Keratinocyte (primary cell): ENCODE data around the gene TACC3. TPM values are rescaled to one million over a fixed set of nuclear protein-coding genes. Genes with fewer than 3 reads are reported as not detected.

ENCODE experiments used
- DNase-seq: peaks from one replicate; pipeline ENCODE4 v3.0.0-alpha.2; 2011; ENCODE audit warnings: low read depth, missing footprints, low spot score
- FAIRE-seq: peaks from 2 replicates; lab custom pipeline; 2011; peaks lifted over from hg19 to GRCh38; lab: Jason Lieb, UNC
- H2AFZ ChIP-seq: 2 replicates; pipeline ENCODE4 v1.6.0; 2012; ENCODE audit warnings: low read length, control low read depth, inconsistent platforms; ENCODE audit not compliant: control insufficient read depth
- H3K27ac ChIP-seq: 2 replicates; pipeline ENCODE4 v1.5.1; 2011; ENCODE audit warnings: low read length; ENCODE audit not compliant: control insufficient read depth, insufficient read depth
- H3K27me3 ChIP-seq: 3 replicates; pipeline ENCODE4 v1.6.0; 2011; ENCODE audit warnings: low read length; ENCODE audit not compliant: control insufficient read depth, insufficient read depth; ENCODE audit errors: extremely low read depth
- H3K36me3 ChIP-seq, 2 experiments: 2 replicates in 1 of 2; 3 replicates in 1 of 2; pipeline ENCODE4 v1.5.1; 2011; ENCODE audit warnings: low read length in 2 of 2, mild to moderate bottlenecking in 1 of 2; ENCODE audit not compliant: control insufficient read depth in 2 of 2, insufficient read depth in 2 of 2; ENCODE audit errors: extremely low read depth in 1 of 2
- H3K4me1 ChIP-seq: 3 replicates; pipeline ENCODE4 v1.5.1; 2011; ENCODE audit warnings: low read length; ENCODE audit not compliant: control insufficient read depth, insufficient read depth; ENCODE audit errors: extremely low read depth
- H3K4me2 ChIP-seq: 3 replicates; pipeline ENCODE4 v1.6.0; 2011; ENCODE audit warnings: low read depth, low read length; ENCODE audit not compliant: control insufficient read depth, insufficient read depth; ENCODE audit errors: extremely low read depth
- H3K4me3 ChIP-seq, 3 experiments: fragments of 200-600 bp in 1 of 3; sonication (generic) in 1 of 3; 2 replicates in 2 of 3; 3 replicates in 1 of 3; pipeline ENCODE4 v1.5.1; 2011 to 2016; ENCODE audit warnings: low read length in 3 of 3, mild to moderate bottlenecking in 3 of 3, control low read depth in 2 of 3, inconsistent platforms in 1 of 3, low read depth in 1 of 3, mixed read lengths in 1 of 3, mixed run types in 1 of 3, moderate library complexity in 1 of 3; ENCODE audit not compliant: control insufficient read depth in 2 of 3, insufficient read depth in 2 of 3; ENCODE audit errors: extremely low read depth in 1 of 3
- H3K79me2 ChIP-seq: 2 replicates; pipeline ENCODE4 v1.6.0; 2012; ENCODE audit warnings: low read length; ENCODE audit not compliant: control insufficient read depth, insufficient read depth
- H3K9ac ChIP-seq: 3 replicates; pipeline ENCODE4 v1.6.0; 2011; ENCODE audit warnings: low read length; ENCODE audit not compliant: control insufficient read depth, insufficient read depth; ENCODE audit errors: extremely low read depth
- H3K9me1 ChIP-seq: 3 replicates; pipeline ENCODE4 v1.6.0; 2011; ENCODE audit warnings: low read length; ENCODE audit not compliant: control insufficient read depth, insufficient read depth; ENCODE audit errors: extremely low read depth
- H3K9me3 ChIP-seq: 2 replicates; pipeline ENCODE4 v1.5.1; 2012; ENCODE audit warnings: low read depth, low read length; ENCODE audit not compliant: control insufficient read depth
- H4K20me1 ChIP-seq: 3 replicates; pipeline ENCODE4 v1.6.0; 2011; ENCODE audit warnings: low read length; ENCODE audit not compliant: control insufficient read depth, insufficient read depth; ENCODE audit errors: extremely low read depth
- CTCF ChIP-seq, 3 experiments: IDR thresholded peaks in 1 of 3; conservative IDR thresholded peaks in 1 of 3; optimal IDR thresholded peaks in 1 of 3; 2 replicates in 2 of 3; 3 replicates in 1 of 3; pipeline versions ENCODE3 to v1.5.1; 2011; ENCODE audit warnings: low read length in 3 of 3, mild to moderate bottlenecking in 3 of 3, moderate library complexity in 2 of 3, control low read depth in 1 of 3, inconsistent platforms in 1 of 3; ENCODE audit not compliant: insufficient read depth in 2 of 3; ENCODE audit errors: extremely low read depth in 1 of 3
- EZH2 ChIP-seq: IDR thresholded peaks from one replicate; pipeline ENCODE4 v1.6.1; 2012; ENCODE audit warnings: inconsistent platforms, mild to moderate bottlenecking, low read length, moderate library complexity
- dilution Hi-C: fragments of 300-500 bp; cut with MboI; formaldehyde crosslinking; loops from one replicate; pipeline ENCODE4 v1.7.0; 2020; ENCODE audit warnings: low sequenced_read_pairs; ENCODE audit not compliant: extremely low pct_ligation_motif_present
- polyA plus RNA-seq, 5 experiments: library from polyadenylated mRNA; depleted of rRNA in 3 of 5; stranded (reverse) in 3 of 5; stranded (forward) in 1 of 5; unstranded in 1 of 5; fragments of >200 nt; gene quantifications; 1 replicate in 1 of 5; 2 replicates in 3 of 5; 3 replicates in 1 of 5; pipeline versions ENCODE4 v1.2.1 to v1.2.3, GENCODE V29; 2011 to 2012; ENCODE audit warnings: missing spikeins in 2 of 5, low read depth in 1 of 5, low replicate concordance in 1 of 5

The TACC3 gene
- polyA plus RNA-seq, 1 donor (not counting 4 experiments of a cell fraction or from before 2014, with no cell fraction given): 19.1 TPM

- H3K27ac ChIP-seq: no peak overlapping the region
- dilution Hi-C loops: no loop called here
- no peaks in the 10 kb centered on the region for H3K27me3 ChIP-seq
- H3K79me2 ChIP-seq: no peaks in the 10 kb centered on the region
- H3K4me1 ChIP-seq: peaks cover 54% of the 10 kb centered on the region
- FAIRE-seq (peak; percentile 71), DNase-seq (peak; percentile 49)
- H3K9ac ChIP-seq: peak overlapping the region; percentile 9
- H3K9me3 ChIP-seq: no peaks in the 10 kb centered on the region
- no peak for TF ChIP-seq EZH2
- TF ChIP-seq CTCF (optimal IDR thresholded peaks at IDR 0.05 in 1 of 3, IDR thresholded peaks at IDR 0.05 in 1 of 3, conservative IDR thresholded peaks at IDR 0.05 in 1 of 3; ENCODE audit: extremely low read depth in 1 of 3, insufficient read depth in 2 of 3, low read length in 3 of 3): no peak
- H3K4me3 ChIP-seq: peak overlapping the region in 1 of 3 experiments; percentile 20
- peak overlapping the region; percentile 46 for H2AFZ ChIP-seq
- no peaks in the 10 kb centered on the region for H3K36me3 ChIP-seq
- H3K4me2 ChIP-seq: peak overlapping the region; percentile 39
- H3K9me1 ChIP-seq: peaks cover 2% of the 10 kb centered on the region
- no peaks in the 10 kb centered on the region for H4K20me1 ChIP-seq
Measured at GRCh38 chr4:1758306-1759121, 37.2 kb downstream of the TACC3 start.

GRCh38 chr4:1759170-1759817 is 38.0 kb downstream of the TACC3 start:
- FAIRE-seq (no peak), DNase-seq (no peak)
- Histone ChIP-seq H3K36me3 (no peaks in the 10 kb centered on the region), H3K27ac (peak overlapping the region; percentile 43), H3K4me3 (no peak overlapping the region), H3K9me3 (no peaks in the 10 kb centered on the region), H3K27me3 (no peaks in the 10 kb centered on the region), H2AFZ (peak overlapping the region; percentile 33), H3K9me1 (peaks cover 2% of the 10 kb centered on the region), H4K20me1 (no peaks in the 10 kb centered on the region), H3K9ac (no peak overlapping the region), H3K79me2 (no peaks in the 10 kb centered on the region), H3K4me1 (peaks cover 46% of the 10 kb centered on the region), H3K4me2 (peak overlapping the region; percentile 30)
- TF ChIP-seq EZH2 (no peak), CTCF (optimal IDR thresholded peaks at IDR 0.05 in 1 of 3, IDR thresholded peaks at IDR 0.05 in 1 of 3, conservative IDR thresholded peaks at IDR 0.05 in 1 of 3; ENCODE audit: extremely low read depth in 1 of 3, insufficient read depth in 2 of 3, low read length in 3 of 3) (no peak)
- dilution Hi-C loops: no loop called here
